ENCODE measurements around the gene SND1.

GRCh38 chr7:127911968-127912511 is 260.0 kb downstream of the SND1 start:
- TF ChIP-seq EZH2 (IDR thresholded peaks at IDR 0.05): no peak
- no peak for TF ChIP-seq POLR2AphosphoS5 (IDR thresholded peaks at IDR 0.05; ENCODE audit: borderline replicate concordance, low read depth, low read length)
